CD4-positive, alpha-beta T cell treated with Interleukin-15 for 4 hours (primary cell): ENCODE data around the gene KRTAP19-8.

ENCODE experiments used
- DNase-seq: peaks from one replicate; pipeline ENCODE4 v3.0.0-alpha.2; 2020; ENCODE audit warnings: low spot score

KRTAP19-8 gene, protein sequence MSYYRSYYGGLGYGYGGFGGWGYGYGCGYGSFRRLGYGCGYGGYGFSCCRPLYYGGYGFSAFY

DNA sequence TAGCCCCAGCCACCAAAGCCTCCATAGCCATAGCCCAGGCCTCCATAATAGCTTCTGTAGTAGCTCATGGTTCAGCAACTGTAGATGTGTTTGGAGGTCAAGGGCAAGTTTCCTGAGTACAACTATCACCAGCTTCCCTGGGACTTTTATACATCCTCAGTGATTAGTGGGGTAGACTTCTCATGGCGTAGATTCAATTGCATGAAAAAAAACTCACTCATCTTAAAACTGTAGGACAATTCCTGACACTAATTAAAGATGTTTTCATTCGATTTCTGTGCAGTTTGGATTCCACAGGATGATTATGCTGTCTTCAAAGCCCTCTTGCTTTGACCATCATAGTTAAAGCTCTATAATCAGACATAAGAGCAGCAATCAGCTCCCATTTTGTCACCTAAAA, at the start of gene KRTAP19-8:
KRTAP19-8 (minus strand) TSS at position 101 of the 400 bp plus-strand sequence; CDS start at position 68, 33 bp downstream.
- no peak for DNase-seq

DNA sequence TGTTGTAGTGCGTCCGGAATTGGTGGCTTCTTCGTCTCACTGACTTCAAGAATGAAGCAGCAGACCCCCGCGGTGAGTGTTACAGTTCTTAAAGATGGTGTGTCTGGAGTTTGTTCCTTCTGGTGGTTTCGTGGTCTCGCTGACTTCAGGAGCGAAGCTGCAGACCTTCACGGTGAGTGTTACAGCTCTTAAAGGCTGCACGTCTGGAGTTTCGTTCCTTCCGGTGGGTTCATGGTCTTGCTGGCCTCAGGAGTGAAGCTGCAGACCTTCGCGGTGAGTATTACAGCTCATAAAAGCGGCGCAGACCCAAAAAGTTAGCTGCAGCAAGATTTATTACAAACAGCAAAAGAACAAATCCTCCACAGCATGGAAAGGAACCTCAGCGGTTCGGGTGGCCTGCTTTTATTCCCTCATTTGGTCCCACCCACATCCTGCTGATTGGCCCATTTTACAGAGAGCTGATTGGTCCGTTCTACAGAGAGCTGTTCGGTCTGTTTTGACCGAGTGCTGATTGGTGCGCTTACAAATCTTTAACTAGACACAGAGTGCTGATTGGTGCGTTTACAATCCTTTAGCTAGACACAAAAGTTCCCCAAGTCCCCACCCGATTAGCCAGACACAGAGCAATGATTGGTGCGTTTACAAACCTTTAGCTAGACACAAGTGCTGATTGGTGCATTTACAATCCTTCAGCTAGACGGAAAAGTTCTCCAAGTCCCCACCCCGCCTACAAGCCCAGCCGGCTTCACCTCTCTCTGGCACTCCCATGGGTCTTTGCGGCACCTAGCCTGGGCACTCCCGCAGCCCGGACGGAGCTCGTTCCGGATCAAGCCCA, 49.6 kb upstream of the KRTAP19-8 start:
- DNase-seq: no peak

DNA sequence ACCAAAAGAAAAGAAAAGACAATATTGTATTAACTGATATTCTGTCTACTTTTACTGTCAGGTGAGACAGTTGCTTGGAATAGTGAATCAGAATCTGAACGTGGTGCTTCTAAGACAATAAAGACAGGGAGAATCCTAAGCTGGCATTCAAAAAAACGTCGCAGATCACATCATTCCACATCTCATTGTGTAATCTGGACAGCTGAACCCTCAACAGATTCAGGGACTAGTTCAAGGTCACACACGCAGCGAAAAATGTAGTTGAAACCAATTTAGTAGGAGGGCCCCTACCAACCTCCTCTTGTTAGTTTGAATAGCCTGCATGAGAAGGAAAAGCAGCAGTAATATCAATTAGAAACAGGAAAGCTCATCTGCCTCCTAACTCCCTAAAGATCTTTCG, 46.4 kb upstream of the KRTAP19-8 start:
- DNase-seq: no peak

DNA sequence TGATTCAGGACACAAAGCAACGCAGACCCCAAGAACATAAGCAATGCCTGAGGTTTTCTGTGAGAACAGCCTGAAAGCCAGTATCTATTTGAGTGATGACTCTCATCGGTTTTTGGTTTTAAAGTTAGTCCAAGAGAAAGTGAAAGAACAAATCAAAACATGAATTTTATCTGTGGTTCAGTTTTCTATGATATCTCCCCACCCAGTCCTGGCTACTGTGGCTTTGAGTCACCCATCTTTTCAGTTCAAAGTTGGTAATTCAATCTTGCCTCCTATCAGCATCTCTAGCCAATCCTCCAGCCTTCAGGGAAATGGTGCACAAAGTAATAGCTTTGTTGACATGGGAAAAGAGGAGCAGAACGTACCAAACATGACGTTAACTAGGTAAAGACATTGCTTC, 40.5 kb upstream of the KRTAP19-8 start:
- no peak for DNase-seq

DNA sequence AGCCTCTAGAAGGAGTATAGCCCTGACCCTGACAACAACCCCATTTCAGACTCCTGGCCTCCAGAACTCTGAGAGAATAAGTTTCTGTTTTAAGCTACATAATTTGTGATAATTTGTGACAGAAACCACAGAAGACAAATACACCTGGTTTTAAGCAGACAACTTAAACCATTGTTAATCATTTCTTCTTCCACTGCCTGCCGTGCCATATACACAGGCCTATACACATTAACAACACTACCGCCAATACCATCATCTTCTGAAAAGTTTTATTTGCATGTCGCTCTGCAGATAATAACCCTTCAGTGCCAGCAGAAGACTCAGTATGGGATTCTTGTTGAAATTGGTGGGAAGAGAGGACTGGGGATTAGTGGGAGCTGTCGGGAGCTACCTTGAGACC, 39.9 kb upstream of the KRTAP19-8 start:
- DNase-seq: no peak

DNA sequence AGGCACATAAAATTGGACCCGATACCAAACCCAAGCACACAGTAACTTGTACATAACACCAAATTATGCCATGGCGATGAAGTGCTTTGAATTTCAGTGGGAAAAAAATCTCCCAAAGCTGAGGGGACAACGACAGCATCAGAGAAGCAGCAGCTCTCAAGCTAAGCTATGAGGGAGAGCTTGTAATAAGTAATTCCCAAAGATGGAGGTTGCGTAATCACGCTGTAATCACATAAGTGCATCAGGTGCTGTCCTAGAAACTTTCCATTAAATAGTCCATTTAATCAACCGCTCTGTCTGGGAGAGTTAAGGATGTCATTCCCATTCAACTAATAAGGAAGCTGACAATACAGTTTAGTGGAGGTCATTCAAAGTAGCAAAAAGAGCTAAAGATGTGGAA, 37.6 kb upstream of the KRTAP19-8 start:
- DNase-seq: no peak

DNA sequence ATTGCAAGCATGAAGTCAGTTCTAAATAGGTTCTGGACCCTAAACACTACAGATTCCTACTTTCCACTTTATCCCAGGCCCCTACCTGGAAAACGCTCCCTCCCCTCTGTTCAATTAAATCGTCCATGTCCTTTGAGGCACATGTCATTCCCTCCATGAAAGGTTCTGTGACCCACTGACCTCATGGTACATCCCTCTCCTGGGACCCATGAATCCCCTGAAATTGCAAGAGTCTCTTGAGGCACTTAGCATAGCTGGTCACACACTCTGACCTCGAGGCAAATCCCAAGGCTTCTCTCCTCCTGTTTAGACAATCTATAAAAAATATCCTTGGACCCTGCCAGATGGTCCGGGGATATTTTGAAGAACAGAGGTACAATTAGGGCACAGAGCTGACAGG, 34.3 kb upstream of the KRTAP19-8 start:
- DNase-seq: no peak

DNA sequence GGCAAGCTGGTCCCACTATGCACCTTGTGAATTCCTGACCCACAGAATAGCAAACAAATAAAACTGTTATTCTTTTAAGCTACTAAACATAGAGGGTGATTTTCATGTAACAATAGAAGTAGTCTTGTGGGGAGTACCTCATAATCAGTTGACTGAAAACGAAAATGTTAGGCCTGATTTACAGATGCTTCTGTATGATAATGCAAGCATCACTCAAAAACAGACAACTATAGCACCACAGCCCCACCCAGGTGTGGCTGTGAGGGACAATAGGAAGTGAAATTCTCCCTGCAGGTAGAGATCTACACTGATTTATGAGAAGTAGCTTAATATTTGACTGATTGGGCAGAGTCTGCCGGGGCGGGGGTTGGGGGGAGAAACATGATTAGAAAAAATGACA, 26.5 kb upstream of the KRTAP19-8 start:
- no peak for DNase-seq

DNA sequence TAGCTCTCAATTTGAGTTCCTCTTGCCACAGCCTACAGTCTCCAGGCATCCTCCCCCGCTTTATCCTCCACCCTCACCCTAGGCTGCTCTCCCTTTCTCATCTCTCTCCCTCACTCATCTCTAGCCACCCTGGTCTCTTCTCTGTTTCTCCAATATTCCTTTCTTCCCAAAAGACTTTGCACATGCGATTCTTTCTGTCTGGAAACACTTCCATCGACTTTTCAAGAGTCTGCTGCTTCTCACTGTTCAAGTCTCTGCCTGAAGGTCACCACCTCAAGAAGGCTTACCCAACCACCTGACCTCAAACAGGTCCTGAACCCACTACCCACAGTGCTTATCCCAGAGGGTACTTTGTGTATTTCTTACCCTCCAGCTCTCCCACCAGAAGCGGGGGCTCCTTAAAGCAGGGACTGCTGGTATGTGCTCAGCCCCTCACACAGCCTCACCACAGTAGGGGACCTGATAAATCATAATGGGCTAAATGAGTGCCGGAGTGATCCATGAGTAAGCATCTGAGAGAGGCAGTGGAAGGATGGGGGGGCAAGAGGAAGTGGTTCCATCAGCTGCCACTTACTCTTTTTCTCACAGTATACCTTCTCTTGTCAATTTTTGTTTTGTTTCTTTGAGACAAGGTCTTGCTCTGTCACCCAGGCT, 14.3 kb upstream of the KRTAP19-8 start:
- DNase-seq: no peak

DNA sequence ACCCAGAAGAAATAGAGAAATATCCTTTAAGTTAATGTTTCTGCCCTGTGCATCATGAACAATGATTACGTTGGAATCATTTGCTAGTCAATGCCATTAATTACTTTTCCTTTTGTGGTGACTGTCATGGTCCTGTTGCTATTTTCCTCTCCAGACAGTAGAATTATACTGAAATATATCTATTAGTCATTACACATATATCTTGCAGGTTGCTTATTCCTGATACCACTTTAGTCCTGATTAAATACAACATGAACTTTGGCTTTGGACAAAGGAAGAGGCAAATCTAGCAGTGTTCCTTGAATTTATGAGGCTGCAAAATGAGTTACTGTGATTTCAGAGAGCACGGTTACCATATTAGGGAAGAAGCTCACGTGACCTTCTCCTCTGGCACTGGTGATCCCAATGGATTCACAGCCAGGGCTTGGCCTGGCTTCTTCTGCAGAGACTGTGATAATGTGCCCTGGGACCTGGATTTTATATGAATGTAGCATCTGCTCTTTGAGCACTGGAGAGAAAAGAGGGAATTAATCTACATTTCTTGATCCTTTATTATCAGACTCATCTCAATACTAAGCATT, 12.4 kb upstream of the KRTAP19-8 start:
- no peak for DNase-seq

DNA sequence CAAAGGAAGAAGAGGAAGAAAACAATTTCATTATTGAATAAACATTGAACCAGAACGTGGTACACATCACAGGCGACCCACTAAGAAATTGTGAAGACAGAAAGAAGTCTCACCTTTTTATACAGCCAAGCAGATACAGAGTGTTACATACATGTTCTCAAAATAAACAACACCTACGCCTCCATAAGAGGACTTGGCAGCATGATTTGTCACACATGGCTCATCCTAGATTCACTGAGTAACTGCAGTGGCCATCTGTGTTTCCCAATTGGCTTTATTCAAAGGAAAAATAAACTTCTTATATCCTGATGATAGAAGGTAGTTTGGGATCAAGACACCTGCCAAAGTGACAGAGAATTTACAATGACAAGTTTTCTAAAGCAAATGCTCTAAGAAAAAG, 7.6 kb upstream of the KRTAP19-8 start:
- DNase-seq: no peak

DNA sequence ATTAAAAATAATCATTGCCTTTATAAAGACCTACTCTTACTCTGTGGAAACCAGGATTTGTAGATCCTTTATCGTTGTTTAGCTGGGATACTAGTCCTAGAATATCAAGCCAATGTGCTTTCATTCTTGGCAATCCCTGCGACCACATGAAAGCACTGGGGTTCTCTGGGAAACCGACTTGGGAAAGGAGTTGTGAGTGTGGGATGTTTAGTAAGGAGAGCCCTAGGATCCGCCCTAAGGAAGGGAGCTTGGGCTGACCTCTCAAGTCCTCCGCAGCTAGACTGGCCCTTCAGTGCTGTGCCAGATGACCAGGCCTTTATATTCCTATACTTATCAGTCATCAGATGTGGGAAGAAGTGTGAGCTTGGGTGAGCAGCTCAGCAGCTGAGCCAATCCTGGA, 5.2 kb upstream of the KRTAP19-8 start:
- DNase-seq: no peak

DNA sequence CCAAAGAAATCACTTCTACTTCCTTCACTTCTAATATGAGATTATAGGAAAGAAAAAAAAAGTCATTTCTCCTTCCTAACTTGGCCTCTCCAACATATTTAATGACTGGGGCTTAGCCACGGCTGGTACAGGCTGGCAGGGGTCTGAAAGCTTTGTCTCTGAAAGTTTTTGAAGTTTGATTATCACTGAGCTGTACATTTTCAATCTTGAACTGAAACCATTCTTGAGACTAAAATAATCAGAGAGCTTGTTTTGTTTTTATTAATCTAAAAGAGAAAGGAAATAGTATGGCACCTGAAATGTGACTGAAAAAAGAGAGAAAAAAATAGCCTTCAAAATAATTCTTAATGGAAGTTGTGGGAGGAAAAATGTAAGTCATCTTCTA, 3.8 kb upstream of the KRTAP19-8 start:
- no peak for DNase-seq

DNA sequence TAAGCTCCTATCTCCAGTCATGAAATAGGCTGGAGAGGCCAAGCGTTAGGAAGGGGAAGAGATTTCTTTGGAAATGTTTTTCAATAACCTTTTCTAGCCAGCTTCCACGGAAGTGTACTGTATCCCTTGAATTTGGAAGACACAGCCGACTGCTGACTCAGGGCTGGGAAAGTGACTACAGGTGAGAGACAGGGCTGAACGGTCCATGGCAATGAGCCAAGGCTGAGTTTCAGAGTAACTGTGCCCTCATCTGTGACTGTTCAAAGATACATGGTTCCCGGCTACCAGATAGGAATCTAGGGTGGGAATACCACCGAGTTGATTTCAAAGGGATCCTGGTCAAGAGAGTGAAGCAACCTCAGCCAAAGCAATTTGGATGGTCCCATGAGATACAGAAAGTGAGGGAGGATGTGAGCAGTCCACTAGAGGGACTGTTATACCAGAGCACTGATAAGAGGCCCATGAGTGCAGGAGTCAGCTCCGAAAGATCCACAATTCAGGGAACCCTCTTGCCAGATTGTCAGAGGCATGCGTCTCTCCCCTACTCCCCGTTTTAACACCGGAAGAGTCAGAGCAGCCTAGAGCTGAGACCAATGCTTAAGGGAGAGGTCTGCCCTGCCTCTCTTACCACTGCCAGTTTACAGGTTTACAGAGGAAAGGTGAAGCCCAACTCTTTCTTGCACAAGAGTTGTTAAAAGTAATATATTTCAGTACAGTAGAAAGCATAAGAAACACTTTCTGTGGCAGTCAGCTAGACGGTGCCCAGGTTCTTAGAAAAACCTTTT, 3.2 kb upstream of the KRTAP19-8 start:
- no peak for DNase-seq

DNA sequence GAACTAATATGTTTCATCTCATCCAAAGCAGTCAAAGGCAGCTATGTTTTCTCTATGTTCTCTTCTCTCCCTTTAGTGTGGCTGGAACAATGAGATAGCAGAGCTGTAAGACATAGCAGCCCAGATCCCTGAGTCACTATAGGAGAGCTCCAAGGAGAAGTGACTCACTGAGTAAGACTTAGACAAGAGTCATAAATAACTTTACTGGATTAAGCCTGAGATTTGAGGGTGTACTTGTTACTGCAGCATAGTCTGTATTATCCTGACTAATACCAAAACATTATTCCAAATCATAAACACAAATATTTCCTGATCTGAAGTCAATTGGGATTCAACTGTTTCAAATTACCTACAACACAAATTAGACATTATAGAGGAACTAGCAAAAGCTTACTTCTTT, 3.9 kb downstream of the KRTAP19-8 start:
- DNase-seq: no peak

DNA sequence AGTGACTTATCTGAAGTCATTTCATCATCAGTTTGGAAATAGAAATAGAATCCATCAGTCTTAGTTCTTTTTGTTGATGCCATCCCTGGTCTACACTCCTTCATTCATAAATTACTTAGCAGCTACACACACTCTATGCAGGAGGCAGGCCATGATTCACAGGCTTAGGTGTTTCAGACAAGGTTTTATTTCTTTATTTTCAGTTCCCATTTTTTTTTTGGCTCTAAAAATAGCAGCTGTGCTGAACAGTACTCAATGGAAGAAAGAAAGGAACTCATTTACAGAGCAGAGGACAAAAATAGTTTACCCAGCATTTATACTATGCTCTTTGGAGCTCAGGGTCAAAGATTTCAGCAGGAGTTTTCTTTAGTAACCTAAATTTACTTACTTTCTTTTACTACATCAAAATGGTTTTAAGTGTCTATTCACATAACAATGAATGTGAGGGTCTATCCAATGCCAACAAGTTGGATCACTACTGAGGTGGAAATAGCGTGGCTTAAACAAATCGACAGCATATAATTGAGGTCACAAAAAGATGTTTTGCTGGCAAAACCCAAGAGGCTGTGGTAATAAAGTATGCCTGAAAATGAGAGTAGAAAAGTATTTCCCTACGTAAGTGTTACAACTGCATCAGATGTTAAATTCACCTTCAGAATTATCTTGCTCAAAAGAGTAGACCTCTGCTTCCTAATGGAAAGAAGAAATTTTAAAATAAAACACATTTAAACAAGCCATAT, 7.7 kb downstream of the KRTAP19-8 start:
- no peak for DNase-seq

DNA sequence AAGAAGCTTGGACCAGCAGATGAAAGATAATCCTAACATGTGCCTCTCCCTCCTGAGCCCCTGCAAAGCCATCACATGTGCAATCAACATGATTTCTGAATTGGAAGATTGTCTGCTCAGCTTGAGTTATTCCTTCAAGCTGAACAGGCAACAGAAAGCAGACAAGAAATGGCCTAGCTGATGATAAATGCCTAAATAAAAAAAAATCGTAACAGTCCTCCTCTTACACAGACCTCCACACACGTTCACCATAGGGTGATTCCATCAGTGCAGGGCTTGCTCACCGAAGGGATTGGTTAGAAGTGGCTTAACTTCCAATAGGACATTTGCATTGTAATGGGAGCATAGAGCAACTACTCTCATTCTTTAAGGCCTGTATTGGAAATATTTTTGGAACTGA, 14.6 kb downstream of the KRTAP19-8 start:
- DNase-seq: no peak

DNA sequence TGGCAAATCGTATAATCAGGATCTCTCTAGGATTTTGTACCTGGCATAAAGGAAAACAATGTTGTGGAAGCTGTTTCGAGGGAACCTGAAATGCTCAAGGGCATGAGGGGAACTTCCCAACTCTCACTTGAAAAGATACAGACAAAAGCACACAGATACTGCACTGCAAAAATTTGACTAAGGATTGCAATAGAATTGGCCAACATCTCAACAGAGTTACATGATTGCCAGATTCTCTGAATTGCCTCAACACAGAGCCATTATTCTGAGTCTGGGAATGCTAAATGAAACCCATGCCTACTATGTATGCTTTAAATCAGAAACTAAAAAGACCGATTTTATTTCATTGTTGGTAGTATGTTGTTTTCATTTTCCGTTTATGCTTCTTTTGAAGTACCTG, 16.0 kb downstream of the KRTAP19-8 start:
- DNase-seq: no peak

DNA sequence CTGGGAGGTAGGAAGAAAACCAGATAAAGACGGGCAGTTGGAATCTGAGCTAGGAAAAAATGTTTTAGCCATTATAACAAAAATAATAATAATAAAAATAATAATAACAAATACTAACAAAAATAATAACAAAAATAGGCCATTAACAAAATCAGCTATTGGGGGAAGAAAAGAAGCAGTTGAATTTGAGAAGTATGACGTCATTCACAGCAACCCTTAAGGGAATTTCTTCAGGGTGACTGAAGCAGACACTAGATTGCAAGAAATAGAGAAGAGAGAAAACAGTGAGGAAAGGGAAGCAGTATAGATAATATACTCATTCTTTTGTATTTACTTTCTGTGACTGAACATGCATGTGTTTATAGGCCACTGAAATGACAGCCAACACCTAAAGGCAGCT, 20.0 kb downstream of the KRTAP19-8 start:
- DNase-seq: no peak

DNA sequence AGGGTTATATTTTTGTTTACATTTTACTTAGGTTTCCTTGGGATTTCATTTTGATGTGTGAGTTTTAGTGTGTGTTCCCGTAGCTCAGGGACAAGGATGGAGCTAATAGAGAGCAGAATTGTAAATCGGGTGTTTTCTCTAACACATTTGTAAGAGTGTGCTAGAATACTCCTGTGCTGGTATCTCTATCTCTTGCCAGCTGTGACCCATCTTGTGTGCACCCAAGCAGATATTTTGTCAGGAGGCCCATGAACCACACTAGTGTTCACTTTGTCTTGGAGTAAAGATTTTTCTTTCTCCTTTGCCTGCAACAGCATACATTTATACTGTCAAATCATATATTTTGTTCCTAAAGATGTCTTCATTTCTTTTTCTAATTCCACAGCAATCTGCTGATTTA, 23.4 kb downstream of the KRTAP19-8 start:
- DNase-seq: no peak
